B cell (primary cell): ENCODE measurements around the gene APH1A. TPM values are rescaled to one million over a fixed set of nuclear protein-coding genes. Genes with fewer than 3 reads are reported as not detected.
"Not testable (repeated sequence)": the region's sequence is repeated elsewhere in the genome, so short reads cannot be mapped to it uniquely, and the experiment has no call there.

Experiments
- ATAC-seq: fragments of 200-7000 bp; cut with Tn5 transposase; one replicate; pipeline ENCODE4 v1.10.0; 2021; ENCODE audit warnings: low read depth, mild to moderate bottlenecking, moderate number of reproducible peaks, moderate library complexity
- CTCF ChIA-PET: fragments of 350-600 bp; sonication (Branson Sonifier 250); formaldehyde crosslinking; loops from one replicate; lab custom pipeline; 2021; ENCODE audit warnings: antibody characterized with exemption, inconsistent platforms; lab: Charles Lee
- POLR2A ChIA-PET: fragments of 350-600 bp; sonication (Branson Sonifier 250); formaldehyde crosslinking; loops from one replicate; lab custom pipeline; 2021; ENCODE audit warnings: antibody characterized with exemption; lab: Charles Lee
- DNase-seq: peaks from one replicate; pipeline ENCODE4 v3.0.0; 2013
- H2AFZ ChIP-seq: 2 replicates; pipeline ENCODE4 v1.6.1; 2012; ENCODE audit warnings: mild to moderate bottlenecking, low read depth, low read length; ENCODE audit not compliant: insufficient read depth, poor library complexity, severe bottlenecking
- H3K27ac ChIP-seq, 2 donors: 1 replicate in 1 of 2; 2 replicates in 1 of 2; pipeline ENCODE4 v1.5.1; 2012 to 2013; ENCODE audit warnings: low read length in 2 of 2, mild to moderate bottlenecking in 2 of 2, moderate library complexity in 1 of 2
- H3K27me3 ChIP-seq, 4 experiments: fragments of 200-600 bp in 1 of 4; sonication (generic) in 1 of 4; replicated peaks in 1 of 4; 1 replicate in 2 of 4; 2 replicates in 2 of 4; pipeline versions ENCODE4 v1.6.1 to v1.7.0; 2013 to 2016; ENCODE audit warnings: low read length in 3 of 4, mild to moderate bottlenecking in 2 of 4, mixed read lengths in 1 of 4, moderate library complexity in 1 of 4; ENCODE audit not compliant: insufficient read depth in 4 of 4, control insufficient read depth in 3 of 4; ENCODE audit errors: control extremely low read depth in 1 of 4
- H3K36me3 ChIP-seq, 2 experiments: replicated peaks in 1 of 2; 1 replicate in 1 of 2; 2 replicates in 1 of 2; pipeline versions ENCODE4 v1.6.1 to v1.7.1; 2013; ENCODE audit warnings: low read length in 1 of 2; ENCODE audit not compliant: insufficient read depth in 2 of 2, control insufficient read depth in 1 of 2; ENCODE audit errors: control extremely low read depth in 1 of 2, extremely low read depth in 1 of 2
- H3K4me1 ChIP-seq, 2 donors: fragments of 200-600 bp in 1 of 2; sonication (generic) in 1 of 2; 1 replicate in 1 of 2; 2 replicates in 1 of 2; pipeline versions ENCODE4 v1.5.1 to v1.6.1; 2013 to 2017; ENCODE audit warnings: low read length in 2 of 2; ENCODE audit not compliant: control insufficient read depth in 2 of 2, insufficient read depth in 2 of 2
- H3K4me2 ChIP-seq: replicated peaks from 2 replicates; pipeline ENCODE3; 2012; ENCODE audit warnings: mild to moderate bottlenecking, low read depth, low read length; ENCODE audit not compliant: poor library complexity, severe bottlenecking
- H3K4me3 ChIP-seq, 5 experiments: fragments of 200-600 bp in 1 of 5; sonication (generic) in 1 of 5; 1 replicate in 3 of 5; 2 replicates in 2 of 5; pipeline versions ENCODE4 v1.5.1 to v1.7.0; 2011 to 2016; ENCODE audit warnings: low read length in 4 of 5, mild to moderate bottlenecking in 4 of 5, low read depth in 2 of 5, control low read depth in 1 of 5, moderate library complexity in 1 of 5; ENCODE audit not compliant: insufficient read depth in 1 of 5; ENCODE audit errors: control extremely low read depth in 1 of 5, extremely low read depth in 1 of 5
- H3K79me2 ChIP-seq: fragments of 200-600 bp; sonication (generic); one replicate; pipeline ENCODE4 v1.6.0; 2016; ENCODE audit warnings: low read length; ENCODE audit not compliant: control insufficient read depth, insufficient read depth
- H3K9ac ChIP-seq: fragments of 200-600 bp; sonication (generic); 2 replicates; pipeline ENCODE4 v1.6.1; 2017; ENCODE audit warnings: mild to moderate bottlenecking, low read length, moderate library complexity
- H3K9me3 ChIP-seq, 3 donors: one replicate each; pipeline versions ENCODE4 v1.6.1 to v1.7.1; 2013; ENCODE audit warnings: low read length in 2 of 3; ENCODE audit not compliant: control insufficient read depth in 2 of 3, insufficient read depth in 1 of 3; ENCODE audit errors: control extremely low read depth in 1 of 3
- H4K20me1 ChIP-seq: 2 replicates; pipeline ENCODE4 v1.6.0; 2012; ENCODE audit warnings: mild to moderate bottlenecking, low read length; ENCODE audit not compliant: insufficient read depth, control insufficient read depth, poor library complexity, severe bottlenecking
- H3K27ac Mint-ChIP-seq: one replicate; pipeline ENCODE4 v1.8.0; 2021; ENCODE audit warnings: mixed read lengths
- H3K27me3 Mint-ChIP-seq: one replicate; pipeline ENCODE4 v1.8.0; 2021; ENCODE audit warnings: mixed read lengths
- H3K4me1 Mint-ChIP-seq: one replicate; pipeline ENCODE4 v1.8.0; 2021; ENCODE audit warnings: mixed read lengths
- H3K4me3 Mint-ChIP-seq: one replicate; pipeline ENCODE4 v1.8.0; 2021; ENCODE audit warnings: mixed read lengths
- H3K9me3 Mint-ChIP-seq: one replicate; pipeline ENCODE4 v1.8.0; 2022; ENCODE audit warnings: mixed read lengths; ENCODE audit not compliant: insufficient read depth
- CTCF ChIP-seq: fragments of 200-600 bp; IDR thresholded peaks from one replicate; pipeline ENCODE4 v1.8.0; 2022; ENCODE audit warnings: antibody characterized with exemption, mild to moderate bottlenecking
- EZH2 ChIP-seq: IDR thresholded peaks from 2 replicates; pipeline ENCODE4 v1.6.1; 2012; ENCODE audit warnings: borderline replicate concordance, low read depth, mild to moderate bottlenecking, moderate library complexity, low read length; ENCODE audit not compliant: insufficient read depth, poor library complexity, severe bottlenecking
- WGBS: methylation state at CpG from one replicate; pipeline ENCODE4 v1.1.5; 2013; ENCODE audit warnings: missing lambda C conversion rate; ENCODE audit not compliant: insufficient coverage; 5-methylcytosine and 5-hydroxymethylcytosine counted together
- intact Hi-C: fragments of 100-400 bp; cut with micrococcal nuclease; formaldehyde crosslinking; loops from one replicate; pipeline ENCODE4 v1.10.0; 2022
- polyA plus RNA-seq: library from polyadenylated mRNA; depleted of rRNA; stranded (reverse); fragments of >200 nt; gene quantifications from 2 replicates; pipeline ENCODE4 v1.2.3, GENCODE V29; 2012
- small RNA-seq: library from RNA; depleted of rRNA; stranded (forward); fragments of <200 nt; gene quantifications from one replicate; pipeline ENCODE3, GENCODE V24; 2012; ENCODE audit warnings: low replicate concordance, low read depth; ENCODE audit not compliant: insufficient read length
- total RNA-seq, 2 donors: library from RNA; stranded (reverse); fragments of 120-200 nt in 1 of 2; gene quantifications; 1 replicate in 1 of 2; 2 replicates in 1 of 2; pipeline versions ENCODE4 v1.2.3 to v1.2.4, GENCODE V29; 2013 to 2022

The APH1A gene
- total and polyA plus RNA-seq, 2 donors (not counting 1 experiment from before 2014, with no cell fraction given) = 135 to 165 TPM

GRCh38 chr1:150221552-150221951 is 47.3 kb downstream of the APH1A start:
- Histone ChIP-seq H3K36me3 (peaks cover 4 to 43% of the 10 kb centered on the region in 2 experiments), H3K4me1 (peaks cover 9 to 11% of the 10 kb centered on the region in 2 donors), H3K9me3 (no peaks in the 10 kb centered on the region), H3K79me2 (no peaks in the 10 kb centered on the region), H2AFZ (no peak overlapping the region), H3K27ac (no peak overlapping the region), H3K27me3 (no peaks in the 10 kb centered on the region), H4K20me1 (no peaks in the 10 kb centered on the region), H3K4me3 (no peak overlapping the region), H3K4me2 (no peak overlapping the region), H3K9ac (no peak overlapping the region)
- TF ChIP-seq CTCF (peak; percentile 61), EZH2 (no peak)
- Mint-ChIP-seq H3K4me1 (peaks cover 14% of the 10 kb centered on the region), H3K9me3 (no peaks in the 10 kb centered on the region), H3K4me3 (no peak overlapping the region), H3K27me3 (no peaks in the 10 kb centered on the region), H3K27ac (no peak overlapping the region)
- WGBS = no CpG with 5 or more reads among the region's 2 CpGs
- peak; percentile 43 for DNase-seq
- intact Hi-C loops = no loop called here
- peak; percentile 47 for ATAC-seq
- ChIA-PET POLR2A (no interaction called here), CTCF (interaction anchor here (1.3 kb wide), 1 partner anchor 148 kb away, joined by 3 read pairs; no protein-coding TSS in a partner anchor)

GRCh38 chr1:150215855-150216254 is 53.0 kb downstream of the APH1A start:
- H3K27ac Mint-ChIP-seq, H3K9ac ChIP-seq, H3K27me3 ChIP-seq, intact Hi-C loops, H3K79me2 ChIP-seq, ATAC-seq, H3K9me3 ChIP-seq, H3K9me3 Mint-ChIP-seq, H3K4me3 Mint-ChIP-seq, H3K27me3 Mint-ChIP-seq, H3K27ac ChIP-seq, H3K4me2 ChIP-seq, H3K4me3 ChIP-seq, H4K20me1 ChIP-seq, DNase-seq, H2AFZ ChIP-seq: not testable (repeated sequence)
- Histone ChIP-seq H3K36me3 (peaks cover 4 to 14% of the 10 kb centered on the region in 2 experiments), H3K4me1 (peaks cover 6 to 13% of the 10 kb centered on the region in 2 donors)
- ChIA-PET CTCF (interaction anchor here (3.2 kb wide), 1 partner anchor 18 kb away, joined by 10 read pairs; no protein-coding TSS in a partner anchor), POLR2A (interaction anchor here (0.6 to 1.3 kb wide), 2 partner anchors 19 to 146 kb away, joined by 3 read pairs; no protein-coding TSS in a partner anchor)
- 100% methylated on average over 2 of the region's 6 CpGs for WGBS
- peaks cover 16% of the 10 kb centered on the region for H3K4me1 Mint-ChIP-seq

Small RNA genes within 50 kb of the gene (small RNA-seq; reads per million reads assigned to genes)
- gene RNU2-17P = 4.0 reads per million, percentile 60 among the genes with 10 or more reads in this experiment

Other genes starting within 250 kb of the APH1A start
- gene VPS45, start 201.2 kb downstream of the APH1A start, total RNA-seq = 49.1 and 50.0 TPM in 2 replicates
- 23.4 TPM in 2 replicates for gene VPS45, start 201.2 kb downstream of the APH1A start, polyA plus RNA-seq
- 182 and 186 TPM in 2 replicates for gene PLEKHO1, start 119.1 kb downstream of the APH1A start, total RNA-seq
- gene PLEKHO1, start 119.1 kb downstream of the APH1A start, polyA plus RNA-seq = 111 and 129 TPM in 2 replicates
- 42.4 and 47.1 TPM in 2 replicates for gene ANP32E, start 32.9 kb downstream of the APH1A start, total RNA-seq
- 5.1 and 10.7 TPM in 2 replicates for gene ANP32E, start 32.9 kb downstream of the APH1A start, polyA plus RNA-seq
- gene CA14, start 11.2 kb downstream of the APH1A start, total RNA-seq = not detected in 2 replicates
- not detected in 2 replicates for gene CA14, start 11.2 kb downstream of the APH1A start, polyA plus RNA-seq
- gene C1orf54, start 3.8 kb upstream of the APH1A start, total RNA-seq = 0.76 and 1.5 TPM in 2 replicates
- 2.1 and 3.0 TPM in 2 replicates for gene C1orf54, start 3.8 kb upstream of the APH1A start, polyA plus RNA-seq
- gene CIART, start 13.5 kb upstream of the APH1A start, total RNA-seq = 0.27 TPM in 1 of 2 replicates, not detected in the other
- 0.46 and 0.74 TPM in 2 replicates for gene CIART, start 13.5 kb upstream of the APH1A start, polyA plus RNA-seq
- 56.5 and 60.4 TPM in 2 replicates for gene MRPS21, start 24.8 kb upstream of the APH1A start, total RNA-seq
- gene MRPS21, start 24.8 kb upstream of the APH1A start, polyA plus RNA-seq = 47.2 and 50.1 TPM in 2 replicates
- 141 and 156 TPM in 2 replicates for gene PRPF3, start 52.5 kb upstream of the APH1A start, total RNA-seq
- gene PRPF3, start 52.5 kb upstream of the APH1A start, polyA plus RNA-seq = 83.1 and 104 TPM in 2 replicates
- gene RPRD2, start 95.1 kb upstream of the APH1A start, total RNA-seq = 49.1 and 51.4 TPM in 2 replicates
- gene RPRD2, start 95.1 kb upstream of the APH1A start, polyA plus RNA-seq = 16.6 and 17.8 TPM in 2 replicates
- 48.4 and 53.6 TPM in 2 replicates for gene TARS2, start 218.4 kb upstream of the APH1A start, total RNA-seq
- gene TARS2, start 218.4 kb upstream of the APH1A start, polyA plus RNA-seq = 30.4 and 42.2 TPM in 2 replicates
- 1.9 and 2.5 TPM in 2 replicates for gene ECM1, start 239.1 kb upstream of the APH1A start, total RNA-seq
- gene ECM1, start 239.1 kb upstream of the APH1A start, polyA plus RNA-seq = 1.6 and 2.3 TPM in 2 replicates
- gene FALEC, start 246.7 kb upstream of the APH1A start, total RNA-seq = 2.0 and 2.6 TPM in 2 replicates
- 1.1 and 3.7 TPM in 2 replicates for gene FALEC, start 246.7 kb upstream of the APH1A start, polyA plus RNA-seq